HEK293 (cell line): ENCODE data around the gene HINT1.

ENCODE experiments used
- CTCF ChIA-PET: fragments of 350-600 bp; formaldehyde crosslinking; extraction: SDS; loops from one replicate; lab custom pipeline; 2021; ENCODE audit warnings: antibody characterized with exemption; lab: Yijun Ruan, JAX
- POLR2A ChIA-PET: fragments of 300-600 bp; formaldehyde crosslinking; extraction: SDS; loops from one replicate; lab custom pipeline; 2020; ENCODE audit warnings: antibody characterized with exemption, inconsistent platforms; lab: Yijun Ruan, JAX
- H3K27ac ChIP-seq: fragments of 200-500 bp; sonication (Bioruptor generic); 2 replicates; pipeline ENCODE4 v1.5.1; 2014; ENCODE audit warnings: low read depth, low read length, control low read depth, inconsistent platforms; ENCODE audit errors: extremely low read depth
- H3K36me3 ChIP-seq, 2 experiments: fragments of 200-500 bp in 1 of 2; sonication (Bioruptor generic) in 1 of 2; 1 replicate in 1 of 2; 2 replicates in 1 of 2; pipeline ENCODE4 v1.5.1; 2014 to 2017; ENCODE audit warnings: inconsistent platforms in 2 of 2, low read length in 2 of 2; ENCODE audit not compliant: control insufficient read depth in 2 of 2, insufficient read depth in 1 of 2
- H3K4me1 ChIP-seq: fragments of 200-500 bp; sonication (Bioruptor generic); 2 replicates; pipeline ENCODE4 v1.5.1; 2014; ENCODE audit warnings: mild to moderate bottlenecking, low read length, inconsistent platforms; ENCODE audit not compliant: control insufficient read depth, insufficient read depth
- H3K4me3 ChIP-seq: 2 replicates; pipeline ENCODE4 v1.5.1; 2011; ENCODE audit warnings: low read depth, mild to moderate bottlenecking, control low read depth, low read length, moderate library complexity
- H3K9me3 ChIP-seq: fragments of 200-500 bp; sonication (Bioruptor generic); 2 replicates; pipeline ENCODE4 v1.5.1; 2014; ENCODE audit warnings: low read depth, low read length, inconsistent platforms; ENCODE audit not compliant: control insufficient read depth, insufficient read depth
- GLI4 ChIP-seq: fragments of 450-650 bp; formaldehyde crosslinking; IDR thresholded peaks from 2 replicates; pipeline ENCODE4 v1.5.1; 2016; ENCODE audit warnings: missing biosample characterization, missing genetic modification characterization
- KLF10 ChIP-seq: fragments of 450-650 bp; IDR thresholded peaks from 2 replicates; pipeline ENCODE4 v1.5.1; 2018; ENCODE audit warnings: missing biosample characterization, mild to moderate bottlenecking, missing genetic modification characterization
- KLF16 ChIP-seq: fragments of 450-650 bp; formaldehyde crosslinking; IDR thresholded peaks from 2 replicates; pipeline ENCODE4 v1.5.1; 2017; ENCODE audit warnings: missing biosample characterization, missing genetic modification characterization
- MYNN ChIP-seq: fragments of 450-650 bp; formaldehyde crosslinking; IDR thresholded peaks from 2 replicates; pipeline ENCODE4 v1.5.1; 2016; ENCODE audit warnings: missing biosample characterization, missing genetic modification characterization, borderline replicate concordance
- SP3 ChIP-seq: fragments of 450-650 bp; formaldehyde crosslinking; IDR thresholded peaks from 2 replicates; pipeline ENCODE4 v1.5.1; 2016; ENCODE audit warnings: missing biosample characterization, missing genetic modification characterization
- ZBTB7A ChIP-seq: fragments of 450-650 bp; formaldehyde crosslinking; IDR thresholded peaks from 2 replicates; pipeline ENCODE4 v1.5.1; 2016; ENCODE audit warnings: low read depth, missing biosample characterization, missing genetic modification characterization
- ZNF175 ChIP-seq: fragments of 450-650 bp; formaldehyde crosslinking; IDR thresholded peaks from 2 replicates; pipeline ENCODE4 v1.5.1; 2016; ENCODE audit warnings: missing biosample characterization, missing genetic modification characterization
- ZNF311 ChIP-seq: fragments of 450-650 bp; formaldehyde crosslinking; IDR thresholded peaks from 2 replicates; pipeline ENCODE4 v1.5.1; 2017; ENCODE audit warnings: missing biosample characterization, missing genetic modification characterization, borderline replicate concordance
- ZNF350 ChIP-seq: fragments of 450-650 bp; formaldehyde crosslinking; IDR thresholded peaks from 2 replicates; pipeline ENCODE4 v1.5.0; 2017; ENCODE audit warnings: missing biosample characterization, mild to moderate bottlenecking, missing genetic modification characterization
- ZNF366 ChIP-seq: fragments of 450-650 bp; formaldehyde crosslinking; conservative IDR thresholded peaks from 2 replicates; pipeline ENCODE4 v1.5.1; 2016; ENCODE audit warnings: missing biosample characterization, missing genetic modification characterization
- ZNF394 ChIP-seq: fragments of 450-650 bp; formaldehyde crosslinking; IDR thresholded peaks from 2 replicates; pipeline ENCODE4 v1.5.1; 2016; ENCODE audit warnings: missing biosample characterization, missing genetic modification characterization, mild to moderate bottlenecking, moderate library complexity, borderline replicate concordance
- ZNF510 ChIP-seq: fragments of 450-650 bp; formaldehyde crosslinking; IDR thresholded peaks from 2 replicates; pipeline ENCODE4 v1.5.1; 2018; ENCODE audit warnings: mild to moderate bottlenecking, missing genetic modification characterization, missing biosample characterization; ENCODE audit not compliant: insufficient replicate concordance
- ZNF571 ChIP-seq: fragments of 450-650 bp; formaldehyde crosslinking; IDR thresholded peaks from 2 replicates; pipeline ENCODE4 v1.5.0; 2017; ENCODE audit warnings: missing biosample characterization, missing genetic modification characterization
- ZNF776 ChIP-seq: fragments of 450-650 bp; formaldehyde crosslinking; IDR thresholded peaks from 2 replicates; pipeline ENCODE4 v1.5.0; 2017; ENCODE audit warnings: missing biosample characterization, missing genetic modification characterization, borderline replicate concordance
- TF ChIP-seq, protein P1 (sequence below): fragments of 450-650 bp; IDR thresholded peaks from 2 replicates; pipeline ENCODE4 v1.5.1; 2018; ENCODE audit warnings: missing biosample characterization, missing genetic modification characterization
- TF ChIP-seq, protein P2 (sequence below): fragments of 450-650 bp; formaldehyde crosslinking; IDR thresholded peaks from 2 replicates; pipeline ENCODE4 v1.5.1; 2016; ENCODE audit warnings: missing biosample characterization, missing genetic modification characterization
- TF ChIP-seq, protein P3 (sequence below): fragments of 450-650 bp; formaldehyde crosslinking; conservative IDR thresholded peaks from 2 replicates; pipeline ENCODE4 v1.5.1; 2016; ENCODE audit warnings: low read depth, missing biosample characterization, missing genetic modification characterization
- TF ChIP-seq, protein P4 (sequence below): fragments of 450-650 bp; formaldehyde crosslinking; IDR thresholded peaks from 2 replicates; pipeline ENCODE4 v1.5.1; 2016; ENCODE audit warnings: missing biosample characterization, missing genetic modification characterization
- TF ChIP-seq, protein P5 (sequence below): fragments of 450-650 bp; formaldehyde crosslinking; IDR thresholded peaks from 2 replicates; pipeline ENCODE4 v1.5.1; 2016; ENCODE audit warnings: missing biosample characterization, missing genetic modification characterization

The HINT1 gene

DNA sequence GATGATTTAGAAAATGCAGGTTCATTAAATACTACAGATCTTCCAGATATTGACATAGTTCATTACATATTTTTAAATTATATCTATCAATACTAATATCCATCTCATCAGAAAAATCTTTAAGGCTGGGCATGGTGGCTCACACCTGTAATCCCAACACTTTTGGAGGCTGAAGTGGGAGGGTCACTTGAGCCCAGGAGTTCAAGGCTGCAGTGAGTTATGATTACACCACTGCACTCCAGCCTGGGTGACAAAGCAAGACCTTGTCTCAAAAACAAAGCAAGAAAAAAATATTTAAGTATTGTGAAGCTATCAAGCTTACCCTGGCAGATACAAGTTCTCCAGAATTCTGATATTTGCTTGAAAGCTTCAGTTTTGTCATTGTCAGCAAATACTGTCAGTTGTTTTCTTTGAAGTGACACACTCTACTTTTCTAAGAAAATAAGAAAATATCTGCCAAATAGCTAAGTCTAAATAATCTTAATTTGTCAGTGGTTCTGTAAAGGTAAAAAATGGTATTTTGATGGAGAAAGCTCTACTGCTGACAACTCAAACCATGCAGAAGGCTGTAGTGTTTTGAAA, 20.6 kb upstream of the HINT1 start:
- CTCF ChIA-PET = no interaction called here
- no peak for TF ChIP-seq KLF10 (tag by site-specific recombination)
- TF ChIP-seq ZNF311 = no peak
- TF ChIP-seq ZNF571 (tag by site-specific recombination) = no peak
- TF ChIP-seq, protein P1, sequence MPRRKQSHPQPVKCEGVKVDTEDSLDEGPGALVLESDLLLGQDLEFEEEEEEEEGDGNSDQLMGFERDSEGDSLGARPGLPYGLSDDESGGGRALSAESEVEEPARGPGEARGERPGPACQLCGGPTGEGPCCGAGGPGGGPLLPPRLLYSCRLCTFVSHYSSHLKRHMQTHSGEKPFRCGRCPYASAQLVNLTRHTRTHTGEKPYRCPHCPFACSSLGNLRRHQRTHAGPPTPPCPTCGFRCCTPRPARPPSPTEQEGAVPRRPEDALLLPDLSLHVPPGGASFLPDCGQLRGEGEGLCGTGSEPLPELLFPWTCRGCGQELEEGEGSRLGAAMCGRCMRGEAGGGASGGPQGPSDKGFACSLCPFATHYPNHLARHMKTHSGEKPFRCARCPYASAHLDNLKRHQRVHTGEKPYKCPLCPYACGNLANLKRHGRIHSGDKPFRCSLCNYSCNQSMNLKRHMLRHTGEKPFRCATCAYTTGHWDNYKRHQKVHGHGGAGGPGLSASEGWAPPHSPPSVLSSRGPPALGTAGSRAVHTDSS (tag by site-specific recombination) = no peak
- TF ChIP-seq ZBTB7A (tag by site-specific recombination) = no peak
- TF ChIP-seq GLI4 (tag by site-specific recombination) = no peak
- TF ChIP-seq SP3 (tag by site-specific recombination) = no peak
- no peak for TF ChIP-seq MYNN (tag by site-specific recombination)
- TF ChIP-seq, protein P2, sequence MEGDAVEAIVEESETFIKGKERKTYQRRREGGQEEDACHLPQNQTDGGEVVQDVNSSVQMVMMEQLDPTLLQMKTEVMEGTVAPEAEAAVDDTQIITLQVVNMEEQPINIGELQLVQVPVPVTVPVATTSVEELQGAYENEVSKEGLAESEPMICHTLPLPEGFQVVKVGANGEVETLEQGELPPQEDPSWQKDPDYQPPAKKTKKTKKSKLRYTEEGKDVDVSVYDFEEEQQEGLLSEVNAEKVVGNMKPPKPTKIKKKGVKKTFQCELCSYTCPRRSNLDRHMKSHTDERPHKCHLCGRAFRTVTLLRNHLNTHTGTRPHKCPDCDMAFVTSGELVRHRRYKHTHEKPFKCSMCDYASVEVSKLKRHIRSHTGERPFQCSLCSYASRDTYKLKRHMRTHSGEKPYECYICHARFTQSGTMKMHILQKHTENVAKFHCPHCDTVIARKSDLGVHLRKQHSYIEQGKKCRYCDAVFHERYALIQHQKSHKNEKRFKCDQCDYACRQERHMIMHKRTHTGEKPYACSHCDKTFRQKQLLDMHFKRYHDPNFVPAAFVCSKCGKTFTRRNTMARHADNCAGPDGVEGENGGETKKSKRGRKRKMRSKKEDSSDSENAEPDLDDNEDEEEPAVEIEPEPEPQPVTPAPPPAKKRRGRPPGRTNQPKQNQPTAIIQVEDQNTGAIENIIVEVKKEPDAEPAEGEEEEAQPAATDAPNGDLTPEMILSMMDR (tag by site-specific recombination) = no peak
- TF ChIP-seq ZNF350 (tag by site-specific recombination) = no peak
- TF ChIP-seq, protein P3, sequence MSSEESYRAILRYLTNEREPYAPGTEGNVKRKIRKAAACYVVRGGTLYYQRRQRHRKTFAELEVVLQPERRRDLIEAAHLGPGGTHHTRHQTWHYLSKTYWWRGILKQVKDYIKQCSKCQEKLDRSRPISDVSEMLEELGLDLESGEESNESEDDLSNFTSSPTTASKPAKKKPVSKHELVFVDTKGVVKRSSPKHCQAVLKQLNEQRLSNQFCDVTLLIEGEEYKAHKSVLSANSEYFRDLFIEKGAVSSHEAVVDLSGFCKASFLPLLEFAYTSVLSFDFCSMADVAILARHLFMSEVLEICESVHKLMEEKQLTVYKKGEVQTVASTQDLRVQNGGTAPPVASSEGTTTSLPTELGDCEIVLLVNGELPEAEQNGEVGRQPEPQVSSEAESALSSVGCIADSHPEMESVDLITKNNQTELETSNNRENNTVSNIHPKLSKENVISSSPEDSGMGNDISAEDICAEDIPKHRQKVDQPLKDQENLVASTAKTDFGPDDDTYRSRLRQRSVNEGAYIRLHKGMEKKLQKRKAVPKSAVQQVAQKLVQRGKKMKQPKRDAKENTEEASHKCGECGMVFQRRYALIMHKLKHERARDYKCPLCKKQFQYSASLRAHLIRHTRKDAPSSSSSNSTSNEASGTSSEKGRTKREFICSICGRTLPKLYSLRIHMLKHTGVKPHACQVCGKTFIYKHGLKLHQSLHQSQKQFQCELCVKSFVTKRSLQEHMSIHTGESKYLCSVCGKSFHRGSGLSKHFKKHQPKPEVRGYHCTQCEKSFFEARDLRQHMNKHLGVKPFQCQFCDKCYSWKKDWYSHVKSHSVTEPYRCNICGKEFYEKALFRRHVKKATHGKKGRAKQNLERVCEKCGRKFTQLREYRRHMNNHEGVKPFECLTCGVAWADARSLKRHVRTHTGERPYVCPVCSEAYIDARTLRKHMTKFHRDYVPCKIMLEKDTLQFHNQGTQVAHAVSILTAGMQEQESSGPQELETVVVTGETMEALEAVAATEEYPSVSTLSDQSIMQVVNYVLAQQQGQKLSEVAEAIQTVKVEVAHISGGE (tag by site-specific recombination) = no peak
- no peak for TF ChIP-seq ZNF175 (tag by site-specific recombination)
- no peak for TF ChIP-seq KLF16
- TF ChIP-seq, protein P4, sequence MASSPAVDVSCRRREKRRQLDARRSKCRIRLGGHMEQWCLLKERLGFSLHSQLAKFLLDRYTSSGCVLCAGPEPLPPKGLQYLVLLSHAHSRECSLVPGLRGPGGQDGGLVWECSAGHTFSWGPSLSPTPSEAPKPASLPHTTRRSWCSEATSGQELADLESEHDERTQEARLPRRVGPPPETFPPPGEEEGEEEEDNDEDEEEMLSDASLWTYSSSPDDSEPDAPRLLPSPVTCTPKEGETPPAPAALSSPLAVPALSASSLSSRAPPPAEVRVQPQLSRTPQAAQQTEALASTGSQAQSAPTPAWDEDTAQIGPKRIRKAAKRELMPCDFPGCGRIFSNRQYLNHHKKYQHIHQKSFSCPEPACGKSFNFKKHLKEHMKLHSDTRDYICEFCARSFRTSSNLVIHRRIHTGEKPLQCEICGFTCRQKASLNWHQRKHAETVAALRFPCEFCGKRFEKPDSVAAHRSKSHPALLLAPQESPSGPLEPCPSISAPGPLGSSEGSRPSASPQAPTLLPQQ = no peak
- TF ChIP-seq ZNF776 (tag by site-specific recombination) = no peak
- TF ChIP-seq, protein P5, sequence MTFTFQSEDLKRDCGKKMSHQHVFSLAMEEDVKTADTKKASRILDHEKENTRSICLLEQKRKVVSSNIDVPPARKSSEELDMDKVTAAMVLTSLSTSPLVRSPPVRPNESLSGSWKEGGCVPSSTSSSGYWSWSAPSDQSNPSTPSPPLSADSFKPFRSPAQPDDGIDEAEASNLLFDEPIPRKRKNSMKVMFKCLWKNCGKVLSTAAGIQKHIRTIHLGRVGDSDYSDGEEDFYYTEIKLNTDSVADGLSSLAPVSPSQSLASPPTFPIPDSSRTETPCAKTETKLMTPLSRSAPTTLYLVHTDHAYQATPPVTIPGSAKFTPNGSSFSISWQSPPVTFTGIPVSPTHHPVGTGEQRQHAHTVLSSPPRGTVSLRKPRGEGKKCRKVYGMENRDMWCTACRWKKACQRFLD (tag by site-specific recombination) = no peak
- no peak for TF ChIP-seq ZNF510 (tag by site-specific recombination)
- no peak for TF ChIP-seq ZNF394 (tag by site-specific recombination)
- no peak for TF ChIP-seq ZNF366
- Histone ChIP-seq H3K9me3 (no peaks in the 10 kb centered on the region), H3K36me3 (peaks cover 3 to 9% of the 10 kb centered on the region in 2 experiments), H3K4me1 (no peaks in the 10 kb centered on the region), H3K27ac (no peak overlapping the region), H3K4me3 (no peak overlapping the region)
- POLR2A ChIA-PET = interaction anchor here (0.6 kb wide), 1 partner anchor 81 kb away, joined by 5 read pairs; no protein-coding TSS in a partner anchor
